Mesenchymal stem cell (in vitro differentiated cells and primary cell): Measurements from ENCODE around the gene MRPS27.
A peak's percentile ranks its signal among the peaks of the same experiment; 100 is the strongest.

ENCODE experiments used
- DNase-seq: peaks from one replicate; pipeline ENCODE4 v3.0.0-alpha.2; 2013
- H2AFZ ChIP-seq: one replicate; pipeline ENCODE4 v1.6.1; 2013; ENCODE audit warnings: low read depth, mild to moderate bottlenecking, control low read depth, inconsistent platforms, low read length, moderate library complexity
- H2AK5ac ChIP-seq: 2 replicates; pipeline ENCODE4 v1.6.1; 2013; ENCODE audit warnings: low read length, moderate library complexity, mild to moderate bottlenecking, inconsistent platforms; ENCODE audit not compliant: severe bottlenecking
- H2BK120ac ChIP-seq: one replicate; pipeline ENCODE4 v1.6.1; 2013; ENCODE audit warnings: low read depth, mild to moderate bottlenecking, inconsistent platforms, low read length, moderate library complexity
- H2BK12ac ChIP-seq, 2 experiments: one replicate each; pipeline ENCODE4 v1.6.1; 2013; ENCODE audit warnings: inconsistent platforms in 2 of 2, low read length in 2 of 2, mild to moderate bottlenecking in 2 of 2, moderate library complexity in 2 of 2, control low read depth in 1 of 2
- H2BK15ac ChIP-seq: one replicate; pipeline ENCODE4 v1.6.1; 2013; ENCODE audit warnings: mild to moderate bottlenecking, low read depth, inconsistent platforms; ENCODE audit not compliant: poor library complexity, severe bottlenecking
- H2BK5ac ChIP-seq: 2 replicates; pipeline ENCODE4 v1.6.1; 2013; ENCODE audit warnings: low read depth, mild to moderate bottlenecking, low read length, control low read depth, inconsistent platforms; ENCODE audit not compliant: poor library complexity, severe bottlenecking
- H3K14ac ChIP-seq, 2 experiments: one replicate each; pipeline ENCODE4 v1.6.1; 2013; ENCODE audit warnings: inconsistent platforms in 2 of 2, low read length in 2 of 2, control low read depth in 1 of 2, mild to moderate bottlenecking in 1 of 2, moderate library complexity in 1 of 2
- H3K18ac ChIP-seq, 2 experiments: one replicate each; pipeline ENCODE4 v1.6.1; 2013; ENCODE audit warnings: inconsistent platforms in 2 of 2, low read length in 2 of 2, control low read depth in 1 of 2, low read depth in 1 of 2, mild to moderate bottlenecking in 1 of 2
- H3K23ac ChIP-seq, 2 experiments: one replicate each; pipeline ENCODE4 v1.6.1; 2013; ENCODE audit warnings: inconsistent platforms in 2 of 2, low read length in 2 of 2, mild to moderate bottlenecking in 2 of 2, moderate library complexity in 2 of 2, control low read depth in 1 of 2
- H3K27ac ChIP-seq: 2 replicates; pipeline ENCODE4 v1.5.1; 2013; ENCODE audit warnings: mild to moderate bottlenecking, moderate library complexity, low read length, control low read depth, inconsistent platforms; ENCODE audit not compliant: poor library complexity, severe bottlenecking
- H3K27me3 ChIP-seq, 2 experiments: 2 replicates each; pipeline versions ENCODE4 v1.6.1 to v1.7.0; 2013; ENCODE audit warnings: low read length in 2 of 2, mild to moderate bottlenecking in 2 of 2, moderate library complexity in 2 of 2, control low read depth in 1 of 2, inconsistent platforms in 1 of 2; ENCODE audit not compliant: control insufficient read depth in 1 of 2, insufficient read depth in 1 of 2
- H3K36me3 ChIP-seq, 2 experiments: 2 replicates each; pipeline versions ENCODE4 v1.6.1 to v1.7.0; 2013; ENCODE audit warnings: low read length in 2 of 2, control low read depth in 1 of 2, inconsistent platforms in 1 of 2, low read depth in 1 of 2, mild to moderate bottlenecking in 1 of 2; ENCODE audit not compliant: insufficient read depth in 2 of 2, control insufficient read depth in 1 of 2
- H3K4ac ChIP-seq, 2 experiments: one replicate each; pipeline ENCODE4 v1.6.1; 2013; ENCODE audit warnings: inconsistent platforms in 2 of 2, low read length in 2 of 2, mild to moderate bottlenecking in 2 of 2, moderate library complexity in 2 of 2, control low read depth in 1 of 2, low read depth in 1 of 2
- H3K4me1 ChIP-seq: 2 replicates; pipeline ENCODE4 v1.6.1; 2013; ENCODE audit warnings: low read depth, low read length, control low read depth; ENCODE audit not compliant: control insufficient read depth, insufficient read depth
- H3K4me2 ChIP-seq: 2 replicates; pipeline ENCODE4 v1.6.1; 2013; ENCODE audit warnings: low read length, mild to moderate bottlenecking, inconsistent platforms; ENCODE audit not compliant: poor library complexity, severe bottlenecking
- H3K4me3 ChIP-seq, 2 experiments: 2 replicates each; pipeline versions ENCODE4 v1.5.1 to v1.7.0; 2013; ENCODE audit warnings: low read length in 2 of 2, mild to moderate bottlenecking in 2 of 2, control low read depth in 1 of 2, low read depth in 1 of 2; ENCODE audit not compliant: insufficient read depth in 1 of 2
- H3K79me1 ChIP-seq: replicated peaks from 2 replicates; pipeline ENCODE4 v1.6.1; 2013; ENCODE audit warnings: mild to moderate bottlenecking, control low read depth, low read length, inconsistent platforms; ENCODE audit not compliant: poor library complexity, severe bottlenecking
- H3K9ac ChIP-seq: 2 replicates; pipeline ENCODE4 v1.7.0; 2013; ENCODE audit warnings: mild to moderate bottlenecking, low read length, moderate library complexity
- H3K9me3 ChIP-seq: 2 replicates; pipeline ENCODE4 v1.7.0; 2013; ENCODE audit warnings: mild to moderate bottlenecking, low read length; ENCODE audit not compliant: control insufficient read depth
- H4K8ac ChIP-seq: one replicate; pipeline ENCODE4 v1.6.1; 2013; ENCODE audit warnings: inconsistent platforms, mild to moderate bottlenecking, low read length, moderate library complexity
- H4K91ac ChIP-seq: one replicate; pipeline ENCODE4 v1.6.1; 2013; ENCODE audit warnings: mild to moderate bottlenecking, low read length, inconsistent platforms
- WGBS: methylation state at CpG from one replicate; pipeline ENCODE4 v1.1.7; 2013; ENCODE audit warnings: mixed read lengths; 5-methylcytosine and 5-hydroxymethylcytosine counted together

MRPS27 gene

DNA sequence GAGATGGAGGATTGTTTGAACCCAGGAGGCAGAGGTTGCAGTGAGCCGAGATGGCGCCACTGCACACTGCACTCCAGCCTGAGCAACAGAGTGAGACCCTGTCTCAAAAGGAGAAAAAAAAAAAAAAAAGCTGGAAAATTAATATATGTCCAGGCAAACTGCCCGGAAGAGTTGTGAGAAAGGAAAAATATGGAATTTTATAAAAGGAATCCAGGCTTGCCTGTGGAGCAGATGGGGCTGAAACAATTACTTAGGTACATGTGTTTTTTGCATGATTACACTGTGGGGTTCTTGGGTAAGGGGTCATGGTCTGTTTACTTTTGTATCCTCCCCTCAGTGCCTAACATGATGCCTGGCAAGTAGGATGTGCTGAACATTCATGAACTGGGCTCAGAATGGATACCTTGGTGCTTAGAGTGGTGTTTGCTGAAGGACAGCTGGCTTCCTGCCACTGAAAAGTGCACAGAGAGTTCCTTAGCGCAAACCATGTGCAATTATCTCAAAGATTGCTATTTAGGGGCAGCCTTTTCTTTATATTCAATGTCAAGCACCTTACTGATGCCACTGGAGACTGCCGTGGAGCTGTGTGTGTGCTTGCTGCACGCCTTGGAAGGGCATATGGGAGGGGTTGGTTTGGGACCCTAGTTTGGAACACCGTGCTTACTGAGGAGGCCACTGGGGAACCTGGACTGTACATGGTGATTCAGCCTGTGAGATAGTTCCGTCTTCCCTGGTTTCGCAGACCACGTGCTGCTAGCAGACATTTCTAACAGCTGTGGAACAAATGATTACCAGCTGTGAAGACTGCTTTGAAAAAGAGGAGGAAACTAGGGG, 134.3 kb downstream of the MRPS27 start:
- no peak overlapping the region for H2AK5ac ChIP-seq
- DNase-seq: no peak
- H2BK120ac ChIP-seq: no peak overlapping the region
- H2AFZ ChIP-seq: no peak overlapping the region
- peaks cover 42% of the 10 kb centered on the region for H3K79me1 ChIP-seq
- H3K14ac ChIP-seq: no peak overlapping the region
- no peak overlapping the region for H3K4me2 ChIP-seq
- H3K23ac ChIP-seq: no peak overlapping the region
- no peak overlapping the region for H3K4ac ChIP-seq
- WGBS: 98% methylated on average over 10 of the region's 10 CpGs
- no peak overlapping the region for H2BK15ac ChIP-seq
- no peaks in the 10 kb centered on the region for H3K9me3 ChIP-seq
- no peak overlapping the region for H3K4me3 ChIP-seq
- peak overlapping the region; percentile 42 for H3K9ac ChIP-seq
- H3K27ac ChIP-seq: no peak overlapping the region
- peaks cover 40 to 75% of the 10 kb centered on the region in 2 experiments for H3K36me3 ChIP-seq
- no peak overlapping the region for H2BK5ac ChIP-seq
- H3K4me1 ChIP-seq: no peaks in the 10 kb centered on the region
- H3K18ac ChIP-seq: no peak overlapping the region
- H3K27me3 ChIP-seq: no peaks in the 10 kb centered on the region
- no peak overlapping the region for H4K91ac ChIP-seq
- no peak overlapping the region for H4K8ac ChIP-seq
- H2BK12ac ChIP-seq: no peak overlapping the region

DNA sequence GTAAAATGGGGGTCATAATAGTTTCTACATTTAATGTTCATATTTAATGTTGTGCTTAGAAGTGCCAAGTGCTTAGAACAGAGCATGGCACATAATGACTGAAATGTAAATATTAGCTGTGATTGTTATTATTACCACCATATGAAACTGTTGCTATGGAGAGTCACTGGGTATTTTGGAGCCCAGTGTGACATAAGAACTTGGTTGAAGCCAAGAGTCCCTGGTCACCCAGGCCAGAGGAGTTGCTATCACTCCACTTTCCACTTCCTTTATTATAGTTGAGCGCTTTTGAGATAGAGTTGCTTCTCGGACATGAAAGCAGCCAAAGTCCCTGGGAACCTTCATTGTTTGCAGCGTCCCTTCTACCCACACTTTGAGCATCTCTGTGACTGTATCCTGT, 135.6 kb downstream of the MRPS27 start:
- H2BK120ac ChIP-seq: no peak overlapping the region
- peaks cover 45% of the 10 kb centered on the region for H3K79me1 ChIP-seq
- H4K8ac ChIP-seq: no peak overlapping the region
- no peaks in the 10 kb centered on the region for H3K27me3 ChIP-seq
- WGBS: no CpG with 5 or more reads among the region's 3 CpGs
- no peak overlapping the region for H3K23ac ChIP-seq
- H2BK5ac ChIP-seq: no peak overlapping the region
- no peak overlapping the region for H2AFZ ChIP-seq
- no peak overlapping the region for H4K91ac ChIP-seq
- peaks cover 45 to 62% of the 10 kb centered on the region in 2 experiments for H3K36me3 ChIP-seq
- H3K4ac ChIP-seq: no peak overlapping the region
- no peak overlapping the region for H3K4me2 ChIP-seq
- no peak overlapping the region for H2BK12ac ChIP-seq
- no peak overlapping the region for H3K9ac ChIP-seq
- no peak overlapping the region for H2BK15ac ChIP-seq
- H3K14ac ChIP-seq: no peak overlapping the region
- H3K4me3 ChIP-seq: no peak overlapping the region
- H3K9me3 ChIP-seq: no peaks in the 10 kb centered on the region
- DNase-seq: no peak
- H3K4me1 ChIP-seq: peaks cover 6% of the 10 kb centered on the region
- no peak overlapping the region for H3K27ac ChIP-seq
- H2AK5ac ChIP-seq: no peak overlapping the region
- no peak overlapping the region for H3K18ac ChIP-seq

DNA sequence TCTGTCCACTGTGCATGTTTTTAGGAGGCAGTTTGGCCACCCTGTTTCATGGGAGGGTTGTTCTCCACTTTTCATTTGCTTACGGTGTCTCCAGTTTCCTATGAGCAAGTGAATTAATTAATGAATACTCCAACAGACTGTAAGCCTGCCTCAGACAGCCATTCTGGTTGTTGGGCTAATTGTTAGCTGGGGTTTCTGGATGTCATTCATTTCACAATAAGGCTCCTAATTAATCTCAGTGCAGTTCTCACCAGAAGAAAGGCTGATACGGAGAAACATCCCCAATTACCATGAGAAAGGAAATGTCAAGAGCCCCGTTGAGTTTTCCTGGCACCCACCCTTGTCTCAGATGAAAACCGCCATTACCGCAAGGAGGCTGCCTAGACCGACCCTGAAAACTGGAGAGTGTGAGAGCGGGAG, 136.9 kb downstream of the MRPS27 start:
- Histone ChIP-seq H3K23ac (no peak overlapping the region), H4K91ac (no peak overlapping the region), H3K4me1 (peaks cover 13% of the 10 kb centered on the region), H3K27ac (no peak overlapping the region), H3K27me3 (no peaks in the 10 kb centered on the region), H3K9ac (no peak overlapping the region), H3K9me3 (no peaks in the 10 kb centered on the region), H3K79me1 (peaks cover 43% of the 10 kb centered on the region), H2AFZ (no peak overlapping the region), H3K4me3 (no peak overlapping the region), H3K36me3 (peaks cover 44 to 51% of the 10 kb centered on the region in 2 experiments), H2BK120ac (no peak overlapping the region), H2BK12ac (no peak overlapping the region), H2BK5ac (no peak overlapping the region), H3K18ac (no peak overlapping the region), H4K8ac (no peak overlapping the region), H3K4ac (no peak overlapping the region), H3K14ac (no peak overlapping the region), H2AK5ac (no peak overlapping the region), H3K4me2 (no peak overlapping the region), H2BK15ac (no peak overlapping the region)
- no peak for DNase-seq
- 96% methylated on average over 6 of the region's 7 CpGs for WGBS

DNA sequence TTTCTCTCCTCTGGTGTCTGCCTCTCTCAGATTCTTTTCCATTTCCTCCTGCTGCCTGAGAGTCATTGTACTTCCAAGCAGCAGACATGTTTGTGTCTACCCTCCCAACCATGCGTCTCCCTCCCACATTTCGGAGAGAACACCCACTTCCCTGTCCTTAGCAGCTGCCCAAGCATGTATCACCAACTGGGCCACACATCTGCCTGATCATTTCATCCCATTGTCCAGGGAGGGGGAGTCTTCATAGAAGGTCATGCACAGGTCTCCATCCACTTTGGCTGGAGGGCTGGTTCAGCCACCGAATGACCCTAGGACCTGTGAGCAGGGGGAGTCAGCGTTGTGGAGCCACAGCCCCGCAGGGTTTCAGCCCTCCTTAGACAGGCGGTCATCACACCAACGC, 137.4 kb downstream of the MRPS27 start:
- Histone ChIP-seq H3K4me2 (no peak overlapping the region), H2BK120ac (no peak overlapping the region), H3K18ac (no peak overlapping the region), H3K4me1 (peaks cover 13% of the 10 kb centered on the region), H3K79me1 (peaks cover 40% of the 10 kb centered on the region), H3K4me3 (no peak overlapping the region), H2AK5ac (no peak overlapping the region), H3K27ac (no peak overlapping the region), H3K36me3 (peaks cover 39 to 47% of the 10 kb centered on the region in 2 experiments), H3K14ac (peak overlapping the region in 1 of 2 experiments; percentile 2), H3K27me3 (no peaks in the 10 kb centered on the region), H2BK12ac (no peak overlapping the region), H4K91ac (no peak overlapping the region), H3K23ac (no peak overlapping the region), H2BK15ac (no peak overlapping the region), H4K8ac (no peak overlapping the region), H2BK5ac (no peak overlapping the region), H3K9me3 (no peaks in the 10 kb centered on the region), H3K4ac (no peak overlapping the region), H2AFZ (no peak overlapping the region), H3K9ac (no peak overlapping the region)
- WGBS: 96% methylated on average over 7 of the region's 7 CpGs
- DNase-seq: no peak
